ENCODE measurements around the gene FMN2. TPM values are rescaled to one million over a fixed set of nuclear protein-coding genes. Genes with fewer than 3 reads are reported as not detected.

FMN2 gene
- total and polyA plus RNA-seq, 8 donors = 0.20 to 2.1 (median 1.2) TPM

- DNase-seq = no peak
- H3K4me3 ChIP-seq = no peak overlapping the region
- no peak for ATAC-seq
- no peaks in the 10 kb centered on the region for H3K4me1 ChIP-seq
- H3K36me3 ChIP-seq = no peaks in the 10 kb centered on the region
- TF ChIP-seq CTCF (IDR thresholded peaks at IDR 0.05) = no peak
- no peaks in the 10 kb centered on the region for H3K9me3 ChIP-seq
- H3K27ac ChIP-seq = no peak overlapping the region
- H3K27me3 ChIP-seq = no peaks in the 10 kb centered on the region
- intact Hi-C loops (cut with DNase I) = no loop called here
Measured at GRCh38 chr1:240501115-240501514, 409.4 kb downstream of the FMN2 start.

DNA sequence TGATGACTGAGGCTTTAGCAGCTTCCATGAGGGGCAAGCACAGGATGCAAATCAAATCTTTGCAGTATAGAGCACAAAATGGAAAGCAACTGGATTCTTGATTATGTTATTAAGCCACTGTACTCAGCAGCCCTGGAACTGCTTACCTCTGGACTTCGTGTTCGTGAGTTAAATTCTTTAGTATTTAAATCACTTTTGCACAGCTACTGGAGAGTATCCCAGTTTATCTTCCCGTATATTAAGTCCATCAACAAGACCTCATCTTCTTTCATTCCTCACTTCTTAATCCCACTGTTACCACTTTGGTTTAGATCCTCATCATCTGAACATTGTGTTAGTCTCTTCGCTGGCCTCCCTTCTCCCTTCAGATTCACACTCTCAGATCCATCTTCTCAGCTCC lies 411.4 kb downstream of the FMN2 start:
- Histone ChIP-seq H3K9me3 (no peaks in the 10 kb centered on the region), H3K4me1 (no peaks in the 10 kb centered on the region), H3K27me3 (no peaks in the 10 kb centered on the region), H3K36me3 (no peaks in the 10 kb centered on the region), H3K27ac (no peak overlapping the region), H3K4me3 (no peak overlapping the region)
- TF ChIP-seq CTCF (IDR thresholded peaks at IDR 0.05) = no peak
- ATAC-seq = no peak
- intact Hi-C loops (cut with DNase I) = no loop called here
- no peak for DNase-seq

- no peaks in the 10 kb centered on the region for H3K27me3 ChIP-seq
- intact Hi-C loops (cut with DNase I) = no loop called here
- ATAC-seq = no peak
- H3K4me3 ChIP-seq = no peak overlapping the region
- no peak for DNase-seq
- no peak for TF ChIP-seq CTCF (IDR thresholded peaks at IDR 0.05)
- no peaks in the 10 kb centered on the region for H3K9me3 ChIP-seq
- no peaks in the 10 kb centered on the region for H3K36me3 ChIP-seq
- no peaks in the 10 kb centered on the region for H3K4me1 ChIP-seq
- H3K27ac ChIP-seq = no peak overlapping the region
Measured at GRCh38 chr1:240503558-240503957, 411.9 kb downstream of the FMN2 start.

DNA sequence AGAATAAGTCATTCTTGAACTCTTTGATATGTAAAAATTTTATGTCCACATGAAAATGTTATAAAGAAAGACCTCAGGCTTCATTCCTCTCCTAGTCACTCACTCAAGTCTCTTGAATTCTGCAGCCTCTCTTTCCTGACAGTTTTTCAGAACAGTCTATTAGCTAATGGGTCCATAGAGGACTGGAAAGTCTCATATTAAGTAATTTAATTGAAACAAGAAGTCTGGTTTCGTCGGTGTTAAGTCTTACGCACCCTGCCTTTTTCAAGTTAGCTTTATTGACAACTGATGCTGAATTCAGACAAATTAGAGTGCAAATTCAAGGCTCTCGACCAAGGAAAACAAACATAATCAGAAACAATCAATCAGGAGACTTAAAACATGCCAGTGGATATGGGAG lies 414.5 kb downstream of the FMN2 start:
- no peak overlapping the region for H3K27ac ChIP-seq
- intact Hi-C loops (cut with DNase I) = no loop called here
- no peaks in the 10 kb centered on the region for H3K9me3 ChIP-seq
- no peaks in the 10 kb centered on the region for H3K4me1 ChIP-seq
- no peaks in the 10 kb centered on the region for H3K36me3 ChIP-seq
- TF ChIP-seq CTCF (IDR thresholded peaks at IDR 0.05) = no peak
- no peaks in the 10 kb centered on the region for H3K27me3 ChIP-seq
- DNase-seq (no peak), ATAC-seq (no peak)
- no peak overlapping the region for H3K4me3 ChIP-seq

GRCh38 chr1:240508201-240508600 lies 416.5 kb downstream of the FMN2 start:
- no peaks in the 10 kb centered on the region for H3K27me3 ChIP-seq
- no peaks in the 10 kb centered on the region for H3K9me3 ChIP-seq
- ATAC-seq = no peak
- TF ChIP-seq CTCF (IDR thresholded peaks at IDR 0.05) = no peak
- no peak overlapping the region for H3K27ac ChIP-seq
- no peak for DNase-seq
- no peaks in the 10 kb centered on the region for H3K4me1 ChIP-seq
- no peak overlapping the region for H3K4me3 ChIP-seq
- no peaks in the 10 kb centered on the region for H3K36me3 ChIP-seq
- intact Hi-C loops (cut with DNase I) = no loop called here

Measured in left lung (tissue), 10 donors.